Islet of Langerhans (tissue), 1 donor: Measurements from ENCODE around the gene IZUMO1R.
"Not testable (repeated sequence)": the region's sequence is repeated elsewhere in the genome, so short reads cannot be mapped to it uniquely, and the experiment has no call there.

Experiments used
- FAIRE-seq: peaks from one replicate; lab custom pipeline; 2011; peaks lifted over from hg19 to GRCh38; lab: Jason Lieb, UNC

Gene IZUMO1R

DNA sequence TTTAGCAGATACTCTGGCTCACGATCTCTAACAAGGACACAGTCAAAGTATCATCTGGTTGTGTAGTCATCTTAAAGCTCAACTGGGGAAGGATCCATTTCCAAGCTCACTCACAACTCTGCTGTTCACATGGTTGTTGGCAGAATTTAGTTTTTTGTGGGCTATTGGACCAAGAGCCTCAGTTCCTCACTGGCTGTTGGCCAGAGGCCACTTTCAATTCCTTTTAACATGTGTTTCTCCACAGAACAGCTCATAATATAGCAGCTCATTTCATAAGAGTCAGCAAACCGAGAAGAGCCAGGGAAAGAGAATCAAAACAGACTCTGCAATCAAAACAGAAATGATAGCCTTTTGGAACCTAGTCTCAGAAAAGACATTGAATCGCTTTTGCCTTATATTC is 22.6 kb downstream of the IZUMO1R start:
- FAIRE-seq: no peak

- no peak for FAIRE-seq
Measured at GRCh38 chr11:94328587-94329080, 24.3 kb downstream of the IZUMO1R start.

- no peak for FAIRE-seq
Measured at GRCh38 chr11:94329501-94329900, 25.1 kb downstream of the IZUMO1R start.

GRCh38 chr11:94330789-94331188 is 26.4 kb downstream of the IZUMO1R start:
- no peak for FAIRE-seq

- FAIRE-seq: no peak
Measured at GRCh38 chr11:94332814-94333213, 28.4 kb downstream of the IZUMO1R start.

DNA sequence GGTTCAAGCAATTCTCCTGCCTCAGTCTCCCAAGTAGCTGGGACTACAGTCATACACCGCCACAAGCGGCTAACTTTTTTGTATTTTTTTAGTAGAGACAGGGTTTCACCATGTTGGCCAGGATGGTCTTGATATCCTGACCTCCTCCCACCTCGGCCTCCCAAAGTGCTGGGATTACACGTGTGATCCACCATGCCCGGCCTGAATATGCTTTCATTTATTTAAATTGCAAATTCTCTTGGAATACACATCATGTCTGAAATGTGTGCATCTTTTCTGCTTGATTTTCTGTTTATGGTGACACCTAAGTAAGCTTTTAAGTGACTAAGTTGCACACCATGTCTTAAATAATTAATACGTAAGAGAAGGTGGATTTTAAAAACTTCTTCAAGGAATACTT is 31.7 kb downstream of the IZUMO1R start:
- no peak for FAIRE-seq

DNA sequence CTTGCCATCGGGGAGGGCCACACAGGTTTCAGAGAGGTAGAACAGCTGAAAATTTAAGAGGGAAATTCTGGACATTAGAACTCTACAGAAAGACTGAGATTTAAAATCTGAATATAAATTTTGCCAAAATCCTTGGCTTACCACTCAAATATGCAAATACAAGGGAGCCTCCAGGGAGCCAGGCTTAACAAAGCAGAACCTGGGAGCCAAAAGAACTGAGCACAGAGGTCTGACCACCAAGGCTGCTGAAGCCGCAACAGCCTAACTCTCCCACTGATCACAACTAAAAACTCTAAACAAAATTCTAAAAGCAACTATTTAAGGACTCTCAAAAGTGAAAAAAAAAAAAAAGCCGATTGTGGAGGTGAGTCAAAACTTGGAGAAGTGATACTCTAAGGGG is 34.3 kb downstream of the IZUMO1R start:
- no peak for FAIRE-seq

DNA sequence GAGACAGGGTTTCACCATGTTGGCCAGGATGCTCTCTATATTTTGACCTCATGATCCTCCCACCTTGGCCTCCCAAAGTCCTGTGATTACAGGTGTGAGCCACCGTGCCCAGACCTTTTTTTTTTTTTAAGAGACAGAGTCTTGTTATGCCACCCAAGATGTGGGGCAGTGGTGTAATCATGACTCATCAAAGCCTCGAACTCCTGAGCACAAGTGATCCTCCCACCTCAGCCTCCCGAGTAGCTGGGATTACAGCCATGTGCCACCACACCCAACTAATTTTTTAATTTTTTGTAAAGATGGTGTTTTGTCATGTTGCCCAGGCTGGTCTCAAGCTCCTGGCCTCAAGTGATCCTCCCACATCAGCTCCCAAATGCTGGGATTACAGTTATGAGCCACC is 37.9 kb downstream of the IZUMO1R start:
- FAIRE-seq: no peak

GRCh38 chr11:94343495-94343894 is 39.1 kb downstream of the IZUMO1R start:
- no peak for FAIRE-seq

GRCh38 chr11:94346311-94346710 is 41.9 kb downstream of the IZUMO1R start:
- FAIRE-seq: not testable (repeated sequence)

DNA sequence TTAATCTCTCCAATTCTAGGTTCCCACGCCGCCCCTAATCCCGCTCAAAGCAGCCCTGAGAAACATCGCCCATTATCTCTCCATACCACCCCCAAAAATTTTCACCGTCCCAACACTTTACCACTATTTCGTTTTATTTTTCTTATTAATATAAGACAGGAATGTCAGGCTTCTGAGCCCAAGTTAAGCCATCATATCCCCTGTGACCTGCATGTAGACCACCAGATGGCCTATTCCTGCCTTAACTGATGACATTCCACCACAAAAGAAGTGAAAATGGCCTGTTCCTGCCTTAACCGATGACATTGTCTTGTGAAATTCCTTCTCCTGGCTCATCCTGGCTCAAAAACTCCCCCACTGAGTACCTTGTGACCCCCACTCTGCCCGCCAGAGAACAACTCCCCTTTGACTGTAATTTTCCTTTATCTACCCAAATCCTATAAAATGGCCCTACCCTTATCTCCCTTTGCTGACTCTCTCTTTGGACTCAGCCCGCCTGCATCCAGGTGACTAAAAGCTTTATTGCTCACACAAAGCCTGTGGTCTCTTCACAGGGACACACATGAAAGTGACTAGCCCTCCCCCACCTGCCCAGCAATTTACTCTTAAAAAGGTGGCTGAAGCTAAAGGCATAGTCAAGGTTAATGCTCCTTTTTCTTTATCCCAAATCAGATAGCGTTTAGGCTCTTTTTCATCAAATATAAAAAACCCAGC is 46.6 kb downstream of the IZUMO1R start:
- FAIRE-seq: not testable (repeated sequence)
